GM23338 (cell line): Measurements from ENCODE around the gene ZFYVE28.

Experiments
- EZH2 ChIP-seq: fragments of 200-600 bp; sonication (generic); IDR thresholded peaks from one replicate; pipeline ENCODE4 v1.8.0; 2017; ENCODE audit warnings: antibody characterized with exemption, mild to moderate bottlenecking, low read depth; ENCODE audit not compliant: unreplicated experiment
- EZH2phosphoT487 ChIP-seq: fragments of 200-600 bp; sonication (generic); IDR thresholded peaks from one replicate; pipeline ENCODE4 v1.8.1; 2018; ENCODE audit warnings: antibody characterized with exemption; ENCODE audit not compliant: unreplicated experiment
- POLR2AphosphoS5 ChIP-seq: IDR thresholded peaks from 2 replicates; pipeline ENCODE4 v1.6.1; 2016; ENCODE audit warnings: antibody characterized with exemption, low read depth
- REST ChIP-seq: IDR thresholded peaks from one replicate; pipeline ENCODE4 v1.6.1; 2018; ENCODE audit warnings: antibody characterized with exemption; ENCODE audit not compliant: unreplicated experiment
- STAT1 ChIP-seq: IDR thresholded peaks from one replicate; pipeline ENCODE4 v1.6.1; 2016; ENCODE audit warnings: antibody characterized with exemption; ENCODE audit not compliant: unreplicated experiment
- ZNF114 ChIP-seq: fragments of 250-450 bp; sonication (Bioruptor Pico); IDR thresholded peaks from 2 replicates; pipeline ENCODE4 v1.5.0; 2020; ENCODE audit warnings: mild to moderate bottlenecking, moderate library complexity
- TF ChIP-seq, protein P1 (sequence below), 2 experiments: fragments of 200-600 bp in 1 of 2; sonication (generic) in 1 of 2; conservative IDR thresholded peaks; 2 replicates each; pipeline versions ENCODE4 v1.5.1 to v1.6.1; 2016 to 2017; ENCODE audit warnings: antibody characterized with exemption in 2 of 2, low read depth in 2 of 2, mild to moderate bottlenecking in 2 of 2, moderate library complexity in 1 of 2

DNA sequence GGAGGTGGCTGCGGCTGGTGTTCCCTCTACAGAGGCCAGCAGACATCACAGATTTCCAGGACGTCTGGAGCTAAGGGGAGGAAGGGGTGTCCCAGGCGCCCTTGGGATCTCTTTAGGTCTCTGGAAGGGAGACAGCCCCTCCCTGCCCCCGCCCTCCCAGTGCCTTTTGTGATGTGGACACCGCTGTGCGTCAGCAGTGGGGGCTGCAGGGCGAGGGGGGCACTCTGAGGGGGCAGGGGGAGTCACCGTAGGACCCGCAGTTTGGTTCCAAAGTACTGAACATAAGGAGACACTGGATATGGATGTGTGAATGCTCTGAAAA lies 130.9 kb downstream of the ZFYVE28 start:
- TF ChIP-seq, protein P1, sequence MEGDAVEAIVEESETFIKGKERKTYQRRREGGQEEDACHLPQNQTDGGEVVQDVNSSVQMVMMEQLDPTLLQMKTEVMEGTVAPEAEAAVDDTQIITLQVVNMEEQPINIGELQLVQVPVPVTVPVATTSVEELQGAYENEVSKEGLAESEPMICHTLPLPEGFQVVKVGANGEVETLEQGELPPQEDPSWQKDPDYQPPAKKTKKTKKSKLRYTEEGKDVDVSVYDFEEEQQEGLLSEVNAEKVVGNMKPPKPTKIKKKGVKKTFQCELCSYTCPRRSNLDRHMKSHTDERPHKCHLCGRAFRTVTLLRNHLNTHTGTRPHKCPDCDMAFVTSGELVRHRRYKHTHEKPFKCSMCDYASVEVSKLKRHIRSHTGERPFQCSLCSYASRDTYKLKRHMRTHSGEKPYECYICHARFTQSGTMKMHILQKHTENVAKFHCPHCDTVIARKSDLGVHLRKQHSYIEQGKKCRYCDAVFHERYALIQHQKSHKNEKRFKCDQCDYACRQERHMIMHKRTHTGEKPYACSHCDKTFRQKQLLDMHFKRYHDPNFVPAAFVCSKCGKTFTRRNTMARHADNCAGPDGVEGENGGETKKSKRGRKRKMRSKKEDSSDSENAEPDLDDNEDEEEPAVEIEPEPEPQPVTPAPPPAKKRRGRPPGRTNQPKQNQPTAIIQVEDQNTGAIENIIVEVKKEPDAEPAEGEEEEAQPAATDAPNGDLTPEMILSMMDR (conservative IDR thresholded peaks at IDR 0.05; ENCODE audit: low read depth in 2 of 2), result no peak
- TF ChIP-seq POLR2AphosphoS5 (no peak), EZH2 (no peak), REST (no peak), EZH2phosphoT487 (no peak), ZNF114 (CRISPR knock-in tag) (no peak), STAT1 (no peak)
